ENCODE results near the gene DPYSL5. TPM values are rescaled to one million over a fixed set of nuclear protein-coding genes. Genes with fewer than 3 reads are reported as not detected.
A peak's percentile ranks its signal among the peaks of the same experiment; 100 is the strongest.

The DPYSL5 gene
- total and polyA plus RNA-seq, 9 of the 15 experiments (the other 6 are each of a cell fraction or from before 2014, with no cell fraction given): 0.06 TPM; not detected in 8

DNA sequence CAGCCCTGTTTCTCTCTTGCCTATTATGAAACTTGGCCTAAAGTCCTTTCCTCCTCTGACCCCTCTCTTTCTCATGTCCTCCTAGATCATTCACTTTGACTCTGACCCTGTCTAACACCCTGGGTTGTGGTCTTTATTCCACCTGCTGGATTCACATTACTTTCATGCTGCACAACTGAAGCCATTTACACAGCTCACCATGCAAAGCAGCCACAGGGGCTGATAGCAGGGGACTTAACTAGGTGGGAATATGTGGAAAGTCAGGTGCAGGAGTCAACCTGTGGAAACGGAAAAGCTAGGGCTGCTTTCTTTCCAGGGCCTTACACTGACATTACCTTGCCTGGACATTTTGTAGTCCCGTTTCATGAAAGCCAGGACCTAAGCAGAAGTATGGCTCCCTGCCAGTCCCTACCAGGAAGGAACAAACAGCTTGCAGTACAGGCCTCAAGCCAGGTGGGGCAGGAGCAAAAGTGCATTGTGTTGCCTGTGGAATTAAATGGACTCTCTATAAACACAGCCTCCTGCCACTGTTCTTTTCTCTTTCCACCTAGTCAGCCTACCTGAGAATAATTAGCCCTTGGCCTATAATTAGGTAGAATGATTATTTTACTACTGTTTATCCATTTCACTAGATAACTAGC lies 134.3 kb downstream of the DPYSL5 start (continued):
- no peak for TF ChIP-seq STAG1 (CRISPR knock-in tag; IDR thresholded peaks at IDR 0.05; ENCODE audit: borderline replicate concordance)
- TF ChIP-seq FOXJ3 (CRISPR knock-in tag; IDR thresholded peaks at IDR 0.05): no peak
- TF ChIP-seq, protein P1, sequence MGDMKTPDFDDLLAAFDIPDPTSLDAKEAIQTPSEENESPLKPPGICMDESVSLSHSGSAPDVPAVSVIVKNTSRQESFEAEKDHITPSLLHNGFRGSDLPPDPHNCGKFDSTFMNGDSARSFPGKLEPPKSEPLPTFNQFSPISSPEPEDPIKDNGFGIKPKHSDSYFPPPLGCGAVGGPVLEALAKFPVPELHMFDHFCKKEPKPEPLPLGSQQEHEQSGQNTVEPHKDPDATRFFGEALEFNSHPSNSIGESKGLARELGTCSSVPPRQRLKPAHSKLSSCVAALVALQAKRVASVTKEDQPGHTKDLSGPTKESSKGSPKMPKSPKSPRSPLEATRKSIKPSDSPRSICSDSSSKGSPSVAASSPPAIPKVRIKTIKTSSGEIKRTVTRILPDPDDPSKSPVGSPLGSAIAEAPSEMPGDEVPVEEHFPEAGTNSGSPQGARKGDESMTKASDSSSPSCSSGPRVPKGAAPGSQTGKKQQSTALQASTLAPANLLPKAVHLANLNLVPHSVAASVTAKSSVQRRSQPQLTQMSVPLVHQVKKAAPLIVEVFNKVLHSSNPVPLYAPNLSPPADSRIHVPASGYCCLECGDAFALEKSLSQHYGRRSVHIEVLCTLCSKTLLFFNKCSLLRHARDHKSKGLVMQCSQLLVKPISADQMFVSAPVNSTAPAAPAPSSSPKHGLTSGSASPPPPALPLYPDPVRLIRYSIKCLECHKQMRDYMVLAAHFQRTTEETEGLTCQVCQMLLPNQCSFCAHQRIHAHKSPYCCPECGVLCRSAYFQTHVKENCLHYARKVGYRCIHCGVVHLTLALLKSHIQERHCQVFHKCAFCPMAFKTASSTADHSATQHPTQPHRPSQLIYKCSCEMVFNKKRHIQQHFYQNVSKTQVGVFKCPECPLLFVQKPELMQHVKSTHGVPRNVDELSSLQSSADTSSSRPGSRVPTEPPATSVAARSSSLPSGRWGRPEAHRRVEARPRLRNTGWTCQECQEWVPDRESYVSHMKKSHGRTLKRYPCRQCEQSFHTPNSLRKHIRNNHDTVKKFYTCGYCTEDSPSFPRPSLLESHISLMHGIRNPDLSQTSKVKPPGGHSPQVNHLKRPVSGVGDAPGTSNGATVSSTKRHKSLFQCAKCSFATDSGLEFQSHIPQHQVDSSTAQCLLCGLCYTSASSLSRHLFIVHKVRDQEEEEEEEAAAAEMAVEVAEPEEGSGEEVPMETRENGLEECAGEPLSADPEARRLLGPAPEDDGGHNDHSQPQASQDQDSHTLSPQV (IDR thresholded peaks at IDR 0.05): peak; percentile 44; the same call in 1 of the 2 replicates
- peak in 1 of 2 experiments; percentile 35; a peak in 2 of 4 replicates for TF ChIP-seq RAD21 (CRISPR knock-in tag; conservative IDR thresholded peaks at IDR 0.05 in 1 of 2, IDR thresholded peaks at IDR 0.05 in 1 of 2)
- no peak for TF ChIP-seq ZNF589 (CRISPR knock-in tag; IDR thresholded peaks at IDR 0.05; ENCODE audit: low read depth)
- TF ChIP-seq, protein P2, sequence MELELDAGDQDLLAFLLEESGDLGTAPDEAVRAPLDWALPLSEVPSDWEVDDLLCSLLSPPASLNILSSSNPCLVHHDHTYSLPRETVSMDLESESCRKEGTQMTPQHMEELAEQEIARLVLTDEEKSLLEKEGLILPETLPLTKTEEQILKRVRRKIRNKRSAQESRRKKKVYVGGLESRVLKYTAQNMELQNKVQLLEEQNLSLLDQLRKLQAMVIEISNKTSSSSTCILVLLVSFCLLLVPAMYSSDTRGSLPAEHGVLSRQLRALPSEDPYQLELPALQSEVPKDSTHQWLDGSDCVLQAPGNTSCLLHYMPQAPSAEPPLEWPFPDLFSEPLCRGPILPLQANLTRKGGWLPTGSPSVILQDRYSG (tag; conservative IDR thresholded peaks at IDR 0.05; ENCODE audit: low read depth): no peak
- TF ChIP-seq CHD2 (IDR thresholded peaks at IDR 0.05; ENCODE audit: low read depth, low read length): no peak
- TF ChIP-seq ELF1 (tag; IDR thresholded peaks at IDR 0.05): peak; percentile 42; the same call in 1 of the 2 replicates
- TF ChIP-seq PHTF2 (CRISPR knock-in tag; IDR thresholded peaks at IDR 0.05): no peak

Data from K562 (cell line).